Hematopoietic multipotent progenitor cell treated with erythropoietin and hydrocortisone succinate and interleukin-3 and kit ligand, for 6 days (in vitro differentiated cells): ENCODE measurements around the gene AGAP1.

Experiments
- DNase-seq: peaks from one replicate; pipeline ENCODE4 v3.0.0-alpha.2; 2015

Gene AGAP1

DNA sequence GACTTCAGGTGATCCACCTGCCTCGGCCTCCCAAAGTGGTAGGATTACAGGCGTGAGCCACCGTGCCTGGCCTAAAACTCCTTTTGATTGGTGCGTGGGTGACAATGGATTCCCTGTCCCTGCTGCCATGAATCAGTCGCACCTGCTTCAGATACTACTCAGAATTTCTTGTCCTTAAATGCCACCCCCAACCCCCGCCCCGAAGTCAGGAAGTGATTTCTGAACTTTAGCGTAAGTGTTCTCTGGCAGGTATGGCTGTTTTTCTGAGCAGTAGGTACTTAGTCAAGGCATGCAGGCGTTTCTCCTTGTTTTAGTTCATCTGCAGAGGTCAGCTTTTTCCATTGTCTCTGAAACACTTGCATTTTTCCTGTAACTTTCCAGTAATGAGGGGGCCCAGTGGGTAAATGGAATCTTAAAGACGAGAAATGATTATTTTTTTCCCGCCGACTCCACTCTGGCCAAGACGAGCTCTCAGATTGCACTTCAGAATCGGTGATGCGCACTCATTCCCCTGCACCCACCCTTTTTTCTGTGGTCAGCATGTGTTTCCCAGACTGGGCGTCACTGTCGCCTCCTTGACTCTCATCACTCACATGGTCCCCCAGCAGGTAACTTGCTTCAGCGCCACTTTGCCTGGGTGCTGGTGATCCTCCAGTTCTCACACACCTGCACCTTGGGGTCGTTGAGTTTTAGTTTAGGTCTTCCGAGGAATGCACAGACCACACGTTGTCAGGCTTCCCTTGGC, 494.6 kb downstream of the AGAP1 start:
- DNase-seq: no peak

DNA sequence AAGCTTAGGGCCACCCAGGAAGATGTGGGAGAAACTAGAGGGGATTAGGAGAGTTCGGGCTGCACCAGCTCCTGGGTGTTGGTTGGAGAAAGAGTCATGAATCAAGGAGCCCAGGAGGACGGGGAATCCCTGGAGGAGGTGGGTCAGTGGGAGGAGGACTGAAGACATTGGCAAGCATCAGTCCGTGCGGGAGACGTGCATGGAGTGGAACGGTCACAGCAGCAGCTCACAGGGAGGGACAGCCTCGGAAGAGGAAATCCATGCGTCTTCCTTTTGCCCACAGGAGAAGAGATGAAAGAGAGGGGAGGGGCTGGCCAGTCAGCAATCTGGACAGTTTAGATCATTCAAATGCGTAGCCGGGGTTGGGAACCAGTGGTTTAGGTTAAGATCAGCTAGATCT, 495.7 kb downstream of the AGAP1 start:
- DNase-seq: no peak

DNA sequence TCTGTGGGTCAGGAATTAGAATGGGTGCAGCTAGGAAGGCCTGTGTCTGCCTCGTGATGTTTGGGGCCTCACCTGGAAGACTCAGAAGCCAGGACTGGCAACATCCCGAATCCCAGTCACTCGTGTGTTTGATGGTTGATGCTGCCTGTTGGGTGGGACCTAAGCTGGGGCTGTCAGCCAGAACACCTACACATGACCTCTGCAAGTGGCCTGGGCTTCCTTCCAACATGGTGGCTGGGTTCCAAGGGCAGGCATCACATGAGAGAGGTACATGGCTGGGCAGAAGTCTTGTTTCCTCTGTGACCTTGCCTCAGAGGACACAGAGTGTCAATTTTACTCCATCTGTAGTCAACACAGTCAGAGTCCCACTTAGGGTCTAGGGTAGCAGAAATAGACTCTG, 496.5 kb downstream of the AGAP1 start:
- no peak for DNase-seq

DNA sequence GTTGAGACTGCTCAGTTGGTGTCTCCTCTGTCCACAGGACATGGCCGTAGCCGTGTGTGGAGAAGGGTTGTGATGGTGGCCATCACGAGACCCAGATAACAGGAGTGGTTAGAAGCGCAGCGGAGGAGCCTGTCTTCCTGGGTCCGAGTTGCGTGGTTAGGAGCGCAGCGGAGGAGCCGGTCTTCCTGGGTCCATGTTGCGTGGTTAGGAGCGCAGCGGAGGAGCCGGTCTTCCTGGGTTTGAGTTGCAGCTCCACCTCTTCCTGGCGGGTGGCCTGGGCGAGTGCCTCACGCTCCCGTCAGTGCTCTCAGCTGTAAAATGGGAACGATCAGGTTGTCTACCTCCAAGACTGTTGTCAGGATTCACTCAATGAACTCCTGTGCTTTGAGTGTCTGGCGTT, 498.2 kb downstream of the AGAP1 start:
- DNase-seq: no peak

DNA sequence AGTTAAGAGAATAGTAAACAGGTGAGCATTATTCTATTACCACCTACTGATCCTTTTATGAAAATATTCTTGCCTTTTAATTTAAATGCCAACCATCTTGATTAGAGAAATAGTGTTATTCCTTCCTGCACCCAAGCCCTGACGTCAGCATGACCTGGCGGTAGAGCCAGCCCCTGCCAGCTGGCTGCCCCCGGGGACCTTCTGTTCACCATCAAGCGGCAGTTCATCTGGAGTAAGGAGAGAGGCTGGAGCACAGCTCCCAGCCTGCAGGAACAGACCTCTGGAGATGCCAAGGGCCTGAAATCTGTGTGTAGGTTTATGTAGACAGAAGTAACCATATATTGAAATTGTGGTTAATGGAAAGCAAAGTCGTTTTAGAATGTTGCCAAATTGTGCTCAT, 502.6 kb downstream of the AGAP1 start:
- DNase-seq: no peak

DNA sequence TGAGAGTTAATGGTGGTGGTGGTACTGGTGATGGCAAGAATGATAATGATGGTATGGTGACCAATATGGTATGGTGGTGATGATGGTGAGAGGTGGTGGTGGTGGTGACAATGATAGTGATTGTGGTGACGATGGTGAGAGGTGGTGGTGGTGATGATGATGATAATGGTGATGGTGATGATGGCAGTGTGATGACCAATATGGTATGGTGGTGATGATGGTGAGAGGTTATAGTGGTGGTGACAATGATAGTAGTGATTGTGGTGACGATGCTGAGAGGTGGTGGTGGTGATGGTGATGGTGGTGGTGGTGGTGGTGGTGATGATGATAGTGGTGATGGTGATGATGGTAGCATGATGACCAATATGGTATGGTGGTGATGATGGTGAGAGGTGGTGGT, 505.2 kb downstream of the AGAP1 start:
- DNase-seq: no peak

DNA sequence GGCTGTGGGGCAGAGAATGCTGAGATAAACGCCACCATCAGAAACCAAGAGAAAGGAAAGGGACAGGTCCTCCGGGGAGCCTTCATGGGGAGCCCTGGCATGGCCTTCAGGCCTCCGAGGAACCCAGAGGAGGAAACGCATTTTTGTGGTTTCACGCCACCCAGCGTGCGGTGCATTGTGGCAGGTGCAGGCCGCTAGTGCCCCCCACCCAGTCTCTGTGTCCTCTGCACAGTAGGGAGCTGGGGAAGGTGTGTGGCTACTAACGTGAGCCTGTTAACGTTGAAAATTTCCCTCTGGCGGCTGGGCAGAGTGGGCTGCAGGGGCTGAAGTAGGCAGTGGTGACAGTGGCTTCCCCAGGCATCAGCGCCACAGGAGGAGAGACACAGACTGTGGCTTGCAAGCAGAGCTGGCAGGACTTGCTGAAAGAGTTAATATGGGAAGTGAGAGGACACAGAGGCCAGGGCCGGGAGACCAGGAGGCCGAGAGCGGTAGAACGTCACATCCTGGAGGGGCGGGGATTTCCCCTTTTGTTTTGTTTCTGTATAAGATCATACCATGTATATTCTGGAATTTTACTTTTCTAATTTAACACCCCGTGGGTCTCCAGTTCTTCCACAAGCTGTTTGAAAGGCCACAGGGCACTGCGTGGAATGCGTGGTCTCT, 507.5 kb downstream of the AGAP1 start:
- no peak for DNase-seq

DNA sequence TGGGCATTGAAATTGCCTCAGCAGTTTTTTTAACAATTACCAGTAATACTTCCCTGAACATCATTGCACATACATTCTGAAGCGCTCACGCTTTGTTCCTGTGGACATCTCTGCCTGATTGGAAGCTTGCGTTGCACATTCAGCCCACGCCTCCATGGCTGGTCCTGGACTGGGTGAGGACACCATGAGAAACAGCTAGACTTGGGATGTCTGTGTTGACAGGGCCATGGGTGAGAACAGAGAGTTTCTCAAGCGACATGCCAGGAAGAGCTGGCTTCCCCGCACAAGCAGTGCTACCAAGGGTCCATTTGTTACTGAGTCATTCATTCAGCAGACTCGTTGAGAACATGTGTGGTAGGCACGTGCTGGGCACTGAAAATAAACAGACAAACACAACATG, 508.0 kb downstream of the AGAP1 start:
- DNase-seq: no peak

DNA sequence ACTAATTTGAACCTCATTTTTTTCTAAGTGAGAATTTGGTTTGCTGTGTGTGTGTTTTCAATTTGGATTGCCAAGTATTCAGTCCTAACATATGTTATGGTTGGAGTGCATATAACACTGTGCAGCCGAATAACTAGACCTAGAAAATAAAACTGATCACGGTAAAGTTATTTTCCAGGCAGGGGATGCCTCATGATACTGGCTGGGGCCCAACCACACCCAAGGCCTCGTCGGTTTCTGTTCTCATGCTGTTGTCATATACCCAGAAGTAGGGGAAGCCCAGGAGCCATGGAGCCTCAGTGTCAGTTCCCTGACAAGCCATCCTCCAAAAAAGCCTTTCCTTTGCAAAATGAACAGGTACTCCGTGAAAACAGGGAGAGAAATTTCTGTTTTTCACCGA, 514.2 kb downstream of the AGAP1 start:
- DNase-seq: no peak

DNA sequence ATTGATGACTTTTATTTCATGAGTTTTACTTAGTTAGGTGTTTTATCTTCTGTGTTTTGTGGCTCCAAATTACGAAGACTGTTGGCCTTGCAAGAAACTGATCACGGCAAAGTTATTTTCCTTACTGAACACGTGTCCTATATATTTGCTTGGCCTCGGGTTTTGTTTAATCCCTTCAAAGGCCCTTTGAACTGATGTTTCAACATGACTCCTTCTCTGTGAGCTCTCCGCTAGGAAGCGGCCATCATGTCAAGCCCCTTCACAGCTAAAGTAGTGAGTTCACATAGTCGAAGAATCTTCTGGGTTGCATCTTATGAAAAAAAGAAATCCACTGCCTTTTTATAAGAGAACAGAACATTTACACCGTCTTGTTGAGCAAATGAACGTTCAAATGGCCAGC, 515.0 kb downstream of the AGAP1 start:
- no peak for DNase-seq

DNA sequence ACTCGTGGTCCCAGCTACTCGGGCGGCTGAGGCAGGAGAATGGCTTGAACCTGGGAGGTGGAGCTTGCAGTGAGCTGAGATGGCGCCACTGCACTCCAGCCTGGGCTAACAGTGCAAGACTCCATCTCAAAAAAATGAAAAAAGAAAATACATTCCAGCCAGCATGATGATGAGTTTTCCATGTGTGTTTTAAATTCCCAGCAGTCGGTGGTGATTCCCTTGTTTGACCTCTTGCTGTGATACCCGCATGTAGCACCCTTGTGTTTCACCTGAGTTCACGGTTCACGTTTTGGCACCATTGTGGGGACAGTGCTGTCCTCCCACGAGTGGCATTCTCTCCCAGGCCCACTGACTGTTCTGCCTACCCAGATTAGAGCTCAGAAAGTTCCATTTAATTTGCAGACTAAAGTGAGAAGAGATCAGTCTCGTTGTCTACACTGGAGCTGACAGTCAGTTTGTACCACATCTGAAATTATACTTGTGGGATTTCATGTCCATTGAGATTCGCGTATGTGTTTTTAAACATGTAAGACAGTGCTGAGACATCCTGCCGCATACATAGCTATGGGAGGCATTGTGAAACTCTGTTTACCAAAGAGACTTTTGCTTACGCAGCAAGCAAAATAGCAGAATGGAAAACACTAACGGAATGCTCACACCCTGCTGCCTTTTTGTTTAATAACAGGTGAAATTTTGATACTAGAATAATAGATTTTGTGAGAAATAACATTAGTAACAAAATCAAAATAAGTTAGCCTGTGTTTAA, 517.3 kb downstream of the AGAP1 start:
- no peak for DNase-seq

DNA sequence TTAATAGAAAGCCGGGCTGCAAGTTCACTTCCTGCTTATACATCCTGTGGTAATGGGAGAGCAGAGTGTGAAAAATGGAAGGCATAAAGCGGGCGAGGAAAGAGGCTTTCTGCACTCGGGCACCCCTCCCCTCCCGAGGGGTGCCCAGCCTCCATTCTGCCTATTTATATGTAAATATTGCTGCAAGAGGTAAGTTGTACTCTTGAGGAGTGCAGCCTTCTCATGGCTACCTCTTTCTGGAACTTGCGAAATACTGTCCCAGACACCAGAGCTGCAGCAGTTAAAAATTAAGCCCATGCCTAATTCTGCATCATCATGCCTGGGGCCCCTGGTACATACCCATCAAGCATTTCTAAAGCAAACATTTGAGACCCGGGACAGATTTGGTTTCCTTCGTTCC, 518.3 kb downstream of the AGAP1 start:
- DNase-seq: no peak

DNA sequence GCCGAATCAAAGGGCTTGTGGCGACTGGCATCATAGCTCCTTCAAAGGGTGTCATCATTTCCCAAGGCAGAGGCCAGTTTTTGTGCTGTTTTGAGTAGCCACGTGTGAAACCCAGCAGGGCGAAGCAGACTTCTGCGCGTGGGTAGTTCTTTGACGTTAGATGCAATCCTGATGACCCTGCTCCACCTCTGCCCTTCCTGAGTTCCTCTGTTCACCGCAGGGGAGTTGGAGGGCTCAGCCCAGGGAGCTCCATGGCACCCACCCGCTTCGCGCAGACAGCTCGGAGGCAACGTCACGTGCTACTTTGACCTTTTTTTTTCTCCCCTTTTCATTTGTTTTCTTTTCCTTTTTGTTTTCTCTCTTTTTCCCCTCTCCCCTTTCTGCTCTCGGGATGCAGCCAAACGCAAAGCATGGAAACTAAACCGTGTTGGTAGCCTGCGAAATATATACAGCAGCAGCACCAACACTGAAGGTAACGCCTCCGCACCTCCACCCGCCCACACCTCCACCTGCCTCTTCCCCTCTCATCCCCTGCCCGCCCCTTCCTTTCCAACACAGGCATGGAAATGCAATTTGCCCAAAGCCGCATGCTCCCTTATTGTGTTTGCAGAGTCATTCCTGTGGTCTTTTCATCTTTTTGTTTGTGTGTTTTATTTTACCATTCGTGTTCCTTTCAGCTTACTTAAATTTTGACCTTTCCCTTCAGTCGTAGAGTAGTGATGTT, 520.7 kb downstream of the AGAP1 start:
- no peak for DNase-seq

DNA sequence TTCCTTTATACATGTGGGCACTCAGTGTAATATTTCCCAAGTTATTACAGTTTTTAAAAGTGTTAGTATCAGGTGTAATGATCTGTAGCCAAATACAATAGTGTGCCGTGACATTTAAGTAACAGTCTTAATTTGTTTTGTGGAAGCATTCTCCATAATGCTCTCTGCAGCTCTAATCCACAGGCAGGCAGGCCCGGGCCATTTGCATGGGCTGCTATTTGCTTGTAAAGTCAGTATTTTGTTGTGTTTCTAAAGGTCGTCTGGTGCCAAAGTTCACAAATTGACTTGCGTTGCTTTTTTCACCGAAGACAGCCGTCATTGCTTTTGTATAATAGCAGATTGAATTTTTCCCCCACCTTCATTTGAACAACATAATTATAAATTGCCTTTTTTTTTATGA, 521.3 kb downstream of the AGAP1 start:
- DNase-seq: no peak

DNA sequence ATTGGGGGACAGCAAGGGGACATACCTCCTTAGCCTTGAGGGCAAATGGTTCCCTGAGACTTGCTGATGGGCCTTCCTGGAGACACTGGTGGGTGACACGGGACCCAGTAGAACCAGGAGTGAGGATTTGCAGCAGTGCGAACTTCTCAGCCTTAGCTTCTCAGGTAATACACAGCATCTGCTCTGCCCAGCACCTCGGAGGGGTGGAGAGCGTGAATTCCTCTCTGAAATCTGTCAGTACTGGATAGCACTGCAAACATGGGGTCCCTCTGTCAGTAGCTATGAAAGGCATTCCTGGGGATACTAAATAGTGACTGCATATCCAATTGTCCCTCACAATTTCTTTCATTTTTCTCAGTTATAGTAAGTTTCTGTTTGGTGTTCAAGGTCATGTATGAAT, 522.7 kb downstream of the AGAP1 start:
- no peak for DNase-seq

DNA sequence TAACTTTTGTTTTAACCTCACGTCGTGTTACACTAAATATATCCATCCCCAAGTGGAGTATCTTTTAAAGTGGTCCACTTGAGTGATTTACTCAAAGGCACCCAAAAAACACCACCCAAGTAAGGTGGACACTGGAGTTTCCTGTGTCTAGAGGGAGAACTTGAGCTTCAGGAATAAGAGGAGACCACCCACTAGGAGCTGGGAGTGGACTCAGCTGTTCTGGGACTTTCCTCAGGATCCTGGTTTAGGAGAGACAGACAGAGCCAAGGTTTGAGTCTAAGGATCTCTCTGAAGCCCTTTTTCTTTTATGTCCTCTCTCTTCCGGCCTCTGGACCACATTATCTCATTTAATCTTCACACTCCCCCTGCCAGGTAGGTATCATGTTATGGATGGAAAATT, 523.6 kb downstream of the AGAP1 start:
- DNase-seq: no peak

DNA sequence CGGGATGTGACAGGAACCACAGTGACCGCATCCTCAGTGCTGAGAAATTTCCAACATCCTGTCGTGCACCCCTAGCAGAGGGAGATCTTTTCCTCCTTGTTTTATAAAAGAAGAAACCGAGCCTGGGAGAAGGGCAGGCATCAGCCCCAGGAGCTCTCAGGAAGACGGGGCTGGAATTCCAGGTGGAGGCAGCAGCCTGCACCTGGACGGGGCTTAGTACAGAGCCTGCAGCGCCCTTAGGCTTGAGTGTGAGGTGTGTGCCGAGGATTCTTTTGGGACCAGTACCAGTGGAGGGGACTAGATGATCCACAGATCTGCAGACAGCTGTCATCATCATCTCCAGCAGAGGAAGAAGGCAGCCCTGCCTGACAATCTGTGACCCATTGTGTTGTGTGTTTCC, 525.6 kb downstream of the AGAP1 start:
- no peak for DNase-seq

DNA sequence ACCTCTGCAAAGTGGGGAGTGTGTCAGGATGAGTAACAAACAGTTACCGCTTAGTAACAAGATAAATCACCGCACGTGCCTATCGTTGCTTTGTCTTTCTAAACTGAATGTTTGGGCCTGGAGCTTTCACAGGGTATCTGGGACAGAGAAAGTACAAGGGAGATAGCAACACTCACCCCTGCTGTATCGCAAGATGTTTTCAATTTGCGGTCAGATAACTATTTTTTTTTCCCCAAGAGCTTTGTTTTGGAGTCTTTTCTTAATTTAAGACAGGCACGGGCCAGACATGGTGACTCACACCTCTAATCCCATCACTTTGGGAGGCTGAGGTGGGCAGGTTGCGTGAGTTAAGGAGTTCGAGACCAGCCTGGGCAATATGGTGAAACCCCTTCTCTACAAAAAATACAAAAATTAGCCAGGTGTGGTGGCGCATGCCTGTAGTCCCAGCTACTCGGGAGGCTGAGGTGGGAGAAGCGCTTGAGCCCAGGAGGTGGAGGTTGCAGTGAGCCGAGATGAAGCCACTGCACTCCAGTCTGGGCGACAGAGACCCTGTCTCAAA, 527.7 kb downstream of the AGAP1 start:
- DNase-seq: no peak

DNA sequence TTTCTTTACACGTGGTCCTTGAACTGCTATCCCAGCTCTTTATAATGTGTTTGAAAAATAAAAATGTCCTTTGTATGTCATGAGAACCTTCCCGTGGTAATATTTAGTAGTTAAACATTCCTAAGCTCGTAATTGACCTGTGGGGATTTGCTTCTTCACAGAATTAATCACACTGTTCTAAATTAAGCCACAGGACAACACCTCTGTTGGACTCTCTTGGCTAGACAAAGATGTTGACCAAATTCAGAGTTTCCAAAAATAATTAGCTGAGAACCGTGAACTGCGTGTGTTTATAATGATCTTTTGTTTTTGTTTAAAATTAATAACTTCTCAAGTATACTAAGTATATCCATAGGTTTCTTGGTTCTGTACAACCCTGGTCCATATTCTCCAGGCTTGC, 528.3 kb downstream of the AGAP1 start:
- DNase-seq: no peak

DNA sequence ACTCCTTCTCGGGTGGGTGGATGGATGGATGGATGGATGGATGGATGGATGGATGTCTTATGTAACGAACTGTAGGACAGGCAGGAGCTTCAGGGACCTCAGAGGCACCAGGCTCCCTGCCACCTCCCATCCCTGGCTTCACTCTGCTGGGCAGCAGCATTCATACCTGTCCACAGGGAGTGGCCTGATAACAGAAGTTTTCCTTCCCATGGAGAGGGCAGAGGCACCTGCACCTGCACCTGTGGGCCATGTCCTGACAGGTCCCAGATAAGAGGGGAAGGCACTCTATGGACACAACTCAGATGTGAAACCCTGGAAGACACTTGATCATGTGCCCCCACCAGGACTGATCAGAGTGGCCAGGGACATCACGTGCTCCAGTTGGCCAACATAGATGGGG, 532.0 kb downstream of the AGAP1 start:
- DNase-seq: no peak

DNA sequence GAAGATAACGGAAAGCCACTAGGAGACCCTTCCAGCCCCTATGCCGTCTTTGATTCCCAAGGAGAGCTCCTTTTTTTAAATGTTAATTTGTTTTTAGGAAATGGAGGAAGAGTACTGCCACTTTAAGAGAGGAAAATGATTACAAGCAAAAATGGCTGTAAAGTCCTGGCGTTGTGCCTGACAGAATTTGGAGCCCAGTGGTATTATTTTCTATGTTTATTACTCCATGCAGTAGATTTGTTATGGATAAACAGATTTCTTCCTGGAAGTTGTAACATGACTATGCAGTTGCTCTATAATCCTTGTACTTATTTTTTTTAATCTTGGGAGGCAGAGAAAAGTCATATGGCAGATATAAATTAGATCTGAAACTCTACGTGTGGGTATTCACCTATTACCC, 533.0 kb downstream of the AGAP1 start:
- no peak for DNase-seq

DNA sequence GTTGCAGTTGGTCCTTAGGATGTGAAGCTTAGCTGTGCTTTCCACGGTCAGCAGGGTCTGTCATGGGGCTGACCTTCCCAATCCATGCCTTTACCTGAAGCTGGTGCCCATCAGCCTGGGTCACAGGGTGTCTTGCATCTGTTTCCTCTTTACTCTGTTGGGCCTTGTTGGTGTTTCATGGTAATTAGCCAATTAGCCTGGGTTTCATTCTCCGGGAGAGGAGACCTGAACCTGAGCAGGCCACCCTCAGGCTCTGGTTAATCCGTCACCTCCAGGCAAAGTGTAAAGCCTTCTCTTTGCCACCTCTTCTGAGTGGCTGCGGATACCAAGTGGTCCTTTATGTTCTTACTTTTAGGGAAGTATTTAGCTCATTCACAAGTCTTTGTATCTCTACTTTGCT, 534.2 kb downstream of the AGAP1 start:
- DNase-seq: no peak

DNA sequence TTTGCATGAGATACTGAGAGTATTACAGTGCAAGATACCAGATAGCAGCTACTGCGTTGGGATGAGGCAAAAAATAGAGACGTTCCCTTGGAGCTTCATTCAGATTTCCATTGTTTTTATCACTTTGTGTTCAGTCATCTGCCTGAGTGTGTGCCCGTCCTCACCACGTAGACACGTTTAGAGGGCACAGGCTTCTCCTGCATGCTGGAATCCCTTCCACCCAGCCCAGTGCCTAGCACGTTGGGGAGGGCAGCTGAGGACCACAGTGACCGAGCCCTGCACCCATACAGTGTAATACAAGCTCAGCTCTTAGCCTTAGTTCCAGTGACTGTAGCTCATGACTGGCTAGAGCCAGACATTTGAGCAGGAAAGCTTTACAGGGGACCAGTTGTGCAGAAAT, 539.6 kb downstream of the AGAP1 start:
- no peak for DNase-seq
